ENCODE measurements around the gene ATG9A.
A peak's percentile ranks its signal among the peaks of the same experiment; 100 is the strongest.

ATG9A gene

DNA sequence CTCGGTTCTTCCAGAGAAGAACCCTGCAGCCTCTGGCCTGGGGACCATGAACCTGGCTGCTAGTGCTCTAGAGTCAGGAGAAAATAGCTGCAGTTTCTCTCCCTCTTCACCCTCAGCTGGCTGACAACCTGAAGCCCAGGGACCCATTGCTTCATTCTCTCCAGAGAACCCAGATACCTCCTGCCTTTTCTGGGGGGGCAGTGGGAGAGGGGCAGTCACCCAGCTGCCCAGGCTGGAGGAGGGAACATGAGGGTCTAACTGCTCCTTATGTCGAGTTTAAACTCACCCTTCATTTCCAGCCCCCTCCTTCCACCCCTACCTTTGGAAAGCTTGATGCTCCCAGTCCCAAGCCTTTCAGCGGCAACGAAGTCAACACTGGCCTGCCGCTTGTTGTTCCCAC, 30.5 kb downstream of the ATG9A start:
- H3K4me3 ChIP-seq (ENCODE audit: low read length), result no peak overlapping the region
- H3K9ac ChIP-seq (ENCODE audit: low read depth, low read length), result no peak overlapping the region
- no peaks in the 10 kb centered on the region for H3K27me3 ChIP-seq (ENCODE audit: insufficient read depth, low read length)
- no peak overlapping the region for H3K27ac ChIP-seq (ENCODE audit: low read length)
- no peaks in the 10 kb centered on the region for H3K9me3 ChIP-seq (ENCODE audit: insufficient read depth, low read depth, low read length)
- no peaks in the 10 kb centered on the region for H3K36me3 ChIP-seq (ENCODE audit: insufficient read depth, low read depth, low read length)
- no peaks in the 10 kb centered on the region for H3K4me1 ChIP-seq (ENCODE audit: insufficient read depth, low read length)

- Histone ChIP-seq H3K4me1 (ENCODE audit: insufficient read depth, low read length) (no peaks in the 10 kb centered on the region), H3K9ac (ENCODE audit: low read depth, low read length) (no peak overlapping the region), H3K4me3 (ENCODE audit: low read length) (no peak overlapping the region), H3K27me3 (ENCODE audit: insufficient read depth, low read length) (no peaks in the 10 kb centered on the region), H3K36me3 (ENCODE audit: insufficient read depth, low read depth, low read length) (no peaks in the 10 kb centered on the region), H3K27ac (ENCODE audit: low read length) (no peak overlapping the region), H3K9me3 (ENCODE audit: insufficient read depth, low read depth, low read length) (no peaks in the 10 kb centered on the region)
Observed at GRCh38 chr2:219197388-219197787, 32.0 kb downstream of the ATG9A start.

GRCh38 chr2:219186754-219187456, 42.5 kb downstream of the ATG9A start:
- peaks cover 25% of the 10 kb centered on the region for H3K36me3 ChIP-seq (ENCODE audit: insufficient read depth, low read depth, low read length)
- no peak overlapping the region for H3K9ac ChIP-seq (ENCODE audit: low read depth, low read length)
- no peaks in the 10 kb centered on the region for H3K4me1 ChIP-seq (ENCODE audit: insufficient read depth, low read length)

GRCh38 chr2:219184121-219184520, 45.3 kb downstream of the ATG9A start:
- no peak overlapping the region for H3K4me3 ChIP-seq (ENCODE audit: low read length)
- no peaks in the 10 kb centered on the region for H3K9me3 ChIP-seq (ENCODE audit: insufficient read depth, low read depth, low read length)
- no peak overlapping the region for H3K27ac ChIP-seq (ENCODE audit: low read length)
- peaks cover 50% of the 10 kb centered on the region for H3K36me3 ChIP-seq (ENCODE audit: insufficient read depth, low read depth, low read length)
- peaks cover 2% of the 10 kb centered on the region; the same call in 1 of the 2 replicates for H3K4me1 ChIP-seq (ENCODE audit: insufficient read depth, low read length)
- H3K27me3 ChIP-seq (ENCODE audit: insufficient read depth, low read length), result no peaks in the 10 kb centered on the region
- H3K9ac ChIP-seq (ENCODE audit: low read depth, low read length), result no peak overlapping the region

More at GRCh38 chr2:219186754-219187456, 42.5 kb downstream of the ATG9A start:
- Histone ChIP-seq H3K27ac (ENCODE audit: low read length) (no peak overlapping the region), H3K27me3 (ENCODE audit: insufficient read depth, low read length) (no peaks in the 10 kb centered on the region), H3K4me3 (ENCODE audit: low read length) (no peak overlapping the region), H3K9me3 (ENCODE audit: insufficient read depth, low read depth, low read length) (no peaks in the 10 kb centered on the region)

- Histone ChIP-seq H3K4me1 (ENCODE audit: insufficient read depth, low read length) (peaks cover 7% of the 10 kb centered on the region; the same call in 1 of the 2 replicates), H3K4me3 (ENCODE audit: low read length) (no peak overlapping the region), H3K27me3 (ENCODE audit: insufficient read depth, low read length) (no peaks in the 10 kb centered on the region), H3K27ac (ENCODE audit: low read length) (no peak overlapping the region), H3K36me3 (ENCODE audit: insufficient read depth, low read depth, low read length) (peaks cover 50% of the 10 kb centered on the region), H3K9me3 (ENCODE audit: insufficient read depth, low read depth, low read length) (no peaks in the 10 kb centered on the region), H3K9ac (ENCODE audit: low read depth, low read length) (no peak overlapping the region)
Observed at GRCh38 chr2:219183151-219183772, 46.2 kb downstream of the ATG9A start.

- peaks cover 50% of the 10 kb centered on the region for H3K36me3 ChIP-seq (ENCODE audit: insufficient read depth, low read depth, low read length)
- H3K27me3 ChIP-seq (ENCODE audit: insufficient read depth, low read length), result no peaks in the 10 kb centered on the region
- H3K9ac ChIP-seq (ENCODE audit: low read depth, low read length), result no peak overlapping the region
- H3K4me1 ChIP-seq (ENCODE audit: insufficient read depth, low read length), result peaks cover 7% of the 10 kb centered on the region; the same call in 1 of the 2 replicates
- H3K27ac ChIP-seq (ENCODE audit: low read length), result no peak overlapping the region
- H3K9me3 ChIP-seq (ENCODE audit: insufficient read depth, low read depth, low read length), result no peaks in the 10 kb centered on the region
- H3K4me3 ChIP-seq (ENCODE audit: low read length), result no peak overlapping the region
Observed at GRCh38 chr2:219182331-219183150, 46.9 kb downstream of the ATG9A start.

- Histone ChIP-seq H3K27ac (ENCODE audit: low read length) (no peak overlapping the region), H3K27me3 (ENCODE audit: insufficient read depth, low read length) (no peaks in the 10 kb centered on the region), H3K9ac (ENCODE audit: low read depth, low read length) (no peak overlapping the region), H3K9me3 (ENCODE audit: insufficient read depth, low read depth, low read length) (no peaks in the 10 kb centered on the region), H3K36me3 (ENCODE audit: insufficient read depth, low read depth, low read length) (peaks cover 50% of the 10 kb centered on the region), H3K4me3 (ENCODE audit: low read length) (no peak overlapping the region), H3K4me1 (ENCODE audit: insufficient read depth, low read length) (peaks cover 7% of the 10 kb centered on the region; the same call in 1 of the 2 replicates)
Observed at GRCh38 chr2:219181531-219181930, 47.9 kb downstream of the ATG9A start.

DNA sequence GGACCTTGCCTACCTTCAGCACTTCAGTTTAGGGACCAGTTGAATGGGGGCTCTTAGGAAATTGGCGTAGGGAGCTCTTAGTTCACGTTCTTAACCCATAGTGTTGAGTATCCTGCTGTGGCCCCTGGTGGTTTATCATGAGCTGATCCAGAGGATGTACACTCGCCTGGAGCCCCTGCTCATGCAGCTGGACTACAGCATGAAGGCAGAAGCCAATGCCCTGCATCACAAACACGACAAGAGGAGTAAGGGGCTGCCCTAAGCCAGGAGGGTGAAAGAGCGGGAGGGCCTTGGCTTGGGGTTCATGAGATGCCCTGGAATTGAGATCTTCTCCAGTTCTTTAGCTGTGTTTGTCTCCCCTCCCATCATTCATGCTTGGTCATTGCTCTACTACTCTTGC, 48.5 kb downstream of the ATG9A start:
- H3K4me1 ChIP-seq (ENCODE audit: insufficient read depth, low read length), result peaks cover 7% of the 10 kb centered on the region; the same call in 1 of the 2 replicates
- no peak overlapping the region for H3K4me3 ChIP-seq (ENCODE audit: low read length)
- no peak overlapping the region for H3K27ac ChIP-seq (ENCODE audit: low read length)
- H3K36me3 ChIP-seq (ENCODE audit: insufficient read depth, low read depth, low read length), result peaks cover 50% of the 10 kb centered on the region
- H3K9ac ChIP-seq (ENCODE audit: low read depth, low read length), result no peak overlapping the region
- H3K27me3 ChIP-seq (ENCODE audit: insufficient read depth, low read length), result no peaks in the 10 kb centered on the region
- no peaks in the 10 kb centered on the region for H3K9me3 ChIP-seq (ENCODE audit: insufficient read depth, low read depth, low read length)

DNA sequence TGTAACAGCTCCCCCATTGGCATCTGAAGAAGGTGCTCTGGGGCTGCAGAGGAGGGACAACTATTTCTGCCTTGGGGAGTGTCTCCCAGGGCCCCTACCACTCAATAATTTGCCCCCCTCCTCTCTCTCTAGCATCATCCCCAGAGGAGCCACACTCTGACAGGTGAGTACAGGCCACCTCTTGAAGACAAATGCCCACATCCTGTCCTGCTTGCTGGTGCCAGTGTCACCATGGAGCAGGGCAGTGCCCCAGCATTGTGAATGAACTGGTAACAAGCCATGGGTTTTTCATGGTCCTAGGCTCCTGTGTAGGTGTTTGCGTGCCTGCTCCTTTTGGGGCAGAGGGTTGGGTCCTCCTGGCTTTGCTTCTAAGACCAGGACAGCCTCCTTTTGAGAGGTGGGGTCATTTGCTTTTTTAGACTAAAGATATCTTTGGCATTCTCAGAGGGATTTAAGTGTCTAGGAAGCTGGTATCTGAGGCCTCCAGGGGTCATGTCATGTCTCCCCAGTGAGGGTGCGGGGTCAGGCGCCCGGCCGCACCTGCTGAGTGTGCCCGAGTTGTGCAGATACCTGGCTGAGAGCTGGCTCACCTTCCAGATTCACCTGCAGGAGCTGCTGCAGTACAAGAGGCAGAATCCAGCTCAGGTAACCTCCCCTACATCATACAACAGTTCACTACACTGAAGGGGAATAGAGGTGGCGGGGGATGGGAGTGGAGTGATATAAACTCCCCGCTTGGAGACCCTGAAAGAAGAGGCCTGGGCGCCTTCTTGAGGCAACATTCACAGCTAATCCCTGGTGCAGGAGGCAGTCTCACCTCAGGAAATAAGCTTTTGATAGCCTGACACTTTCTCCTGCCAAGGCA, 49.6 kb downstream of the ATG9A start:
- no peak overlapping the region for H3K27ac ChIP-seq (ENCODE audit: low read length)
- peaks cover 7% of the 10 kb centered on the region; the same call in 1 of the 2 replicates for H3K4me1 ChIP-seq (ENCODE audit: insufficient read depth, low read length)
- no peaks in the 10 kb centered on the region for H3K27me3 ChIP-seq (ENCODE audit: insufficient read depth, low read length)
- peaks cover 52% of the 10 kb centered on the region for H3K36me3 ChIP-seq (ENCODE audit: insufficient read depth, low read depth, low read length)
- no peak overlapping the region for H3K4me3 ChIP-seq (ENCODE audit: low read length)
- H3K9ac ChIP-seq (ENCODE audit: low read depth, low read length), result no peak overlapping the region
- H3K9me3 ChIP-seq (ENCODE audit: insufficient read depth, low read depth, low read length), result no peaks in the 10 kb centered on the region

- H3K27me3 ChIP-seq (ENCODE audit: insufficient read depth, low read length), result no peaks in the 10 kb centered on the region
- H3K9me3 ChIP-seq (ENCODE audit: insufficient read depth, low read depth, low read length), result no peaks in the 10 kb centered on the region
- peak overlapping the region; percentile 73 for H3K4me3 ChIP-seq (ENCODE audit: low read length)
- peaks cover 7% of the 10 kb centered on the region; the same call in 1 of the 2 replicates for H3K4me1 ChIP-seq (ENCODE audit: insufficient read depth, low read length)
- H3K36me3 ChIP-seq (ENCODE audit: insufficient read depth, low read depth, low read length), result peaks cover 54% of the 10 kb centered on the region
- peak overlapping the region; percentile 77; the same call in 1 of the 2 replicates for H3K9ac ChIP-seq (ENCODE audit: low read depth, low read length)
- no peak overlapping the region for H3K27ac ChIP-seq (ENCODE audit: low read length)
Observed at GRCh38 chr2:219178377-219179175, 50.9 kb downstream of the ATG9A start.
